ENCODE measurements around the gene NHS.
A peak's percentile ranks its signal among the peaks of the same experiment; 100 is the strongest.
"Not testable (repeated sequence)": the region's sequence is repeated elsewhere in the genome, so short reads cannot be mapped to it uniquely, and the experiment has no call there.

The NHS gene

DNA sequence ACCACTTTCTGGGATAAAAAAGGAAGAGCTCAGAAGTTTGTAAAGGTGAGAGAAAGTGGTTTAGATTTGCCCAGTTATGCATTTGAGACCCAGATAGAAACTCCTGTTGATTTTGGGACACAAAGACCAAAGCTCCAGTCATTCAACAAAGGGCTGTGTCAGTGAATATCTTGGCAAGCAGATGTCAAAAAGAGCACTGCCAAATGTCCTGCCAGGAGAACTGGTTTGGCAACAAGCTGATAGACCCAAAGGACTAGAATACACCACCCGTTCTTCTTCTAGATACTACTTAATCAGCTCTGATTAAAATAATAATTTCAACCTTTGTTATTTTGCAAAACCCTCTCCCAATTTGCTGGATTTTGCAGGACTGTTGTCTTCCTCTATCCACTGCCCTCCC is 121.4 kb downstream of the NHS start:
- no peak for DNase-seq (ENCODE audit: low spot score)

- no peak for DNase-seq (ENCODE audit: low spot score)
These were observed 122.2 kb downstream of the NHS start for GRCh38 chrX:17497193-17497592.

DNA sequence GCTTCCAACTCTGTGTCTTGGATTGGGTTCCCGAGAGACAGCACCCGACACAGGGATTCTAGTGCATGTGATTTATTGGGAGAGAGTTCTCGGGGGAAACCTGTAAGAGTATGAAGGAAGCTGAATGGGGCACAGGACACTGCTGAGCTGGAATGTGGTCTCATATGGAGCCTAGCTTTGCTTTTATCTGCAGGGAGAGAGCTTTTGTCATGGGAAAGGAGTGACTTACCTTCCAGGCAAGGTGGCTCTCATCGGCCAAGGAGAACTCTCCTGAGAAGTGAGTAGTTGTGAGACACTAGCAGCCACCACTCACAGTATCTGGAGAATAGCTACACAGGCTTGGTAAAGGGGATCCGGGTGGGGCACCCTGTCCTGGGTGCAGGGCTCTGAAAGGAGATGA is 124.5 kb downstream of the NHS start:
- DNase-seq (ENCODE audit: low spot score), result no peak

DNA sequence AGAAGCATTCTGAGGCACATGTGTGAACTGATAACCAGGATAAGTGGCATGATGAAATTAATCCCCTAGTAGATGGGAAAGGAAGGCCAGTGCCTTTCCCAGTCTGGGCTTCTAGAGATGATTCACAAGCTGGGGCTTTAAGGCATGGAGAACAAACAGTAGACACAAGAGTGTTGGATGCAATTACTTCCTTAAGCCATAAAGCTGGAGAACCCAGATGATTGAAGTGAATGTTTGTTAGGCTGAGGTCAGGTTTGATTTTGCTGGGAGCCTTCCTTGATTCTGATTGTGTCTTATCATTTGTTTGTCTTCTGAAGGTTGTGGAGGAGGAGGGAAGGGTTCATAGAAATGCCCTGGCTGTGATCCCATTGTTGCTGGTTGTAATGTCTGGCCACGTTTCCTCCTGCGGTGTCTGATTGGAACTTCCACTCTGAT is 125.2 kb downstream of the NHS start:
- no peak for DNase-seq (ENCODE audit: low spot score)

DNA sequence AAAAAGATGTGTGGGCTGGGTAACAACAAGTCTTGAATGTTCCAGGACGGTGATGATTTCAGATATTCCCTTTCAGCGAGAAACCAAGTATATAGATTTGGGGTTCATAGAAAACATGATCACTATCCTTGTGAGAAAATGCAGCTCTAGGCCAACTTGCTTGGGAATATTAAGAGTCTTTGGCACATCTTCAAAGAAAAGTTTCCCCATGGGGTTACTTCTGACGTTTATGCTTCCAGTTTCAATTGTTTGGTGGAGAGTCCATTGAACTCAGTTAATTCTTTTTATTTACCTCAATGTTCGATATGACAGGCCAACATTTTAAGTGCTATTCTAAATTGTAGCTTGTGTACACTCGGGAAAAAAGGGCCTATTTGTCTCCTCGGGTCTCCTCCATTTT is 126.7 kb downstream of the NHS start:
- DNase-seq (ENCODE audit: low spot score), result no peak

GRCh38 chrX:17506352-17506751 is 131.4 kb downstream of the NHS start:
- not testable (repeated sequence) for DNase-seq (ENCODE audit: low spot score)

- no peak for DNase-seq (ENCODE audit: low spot score)
These were observed 136.6 kb downstream of the NHS start for GRCh38 chrX:17511556-17511955.

- DNase-seq (ENCODE audit: low spot score), result no peak
These were observed 144.4 kb downstream of the NHS start for GRCh38 chrX:17519358-17519757.

GRCh38 chrX:17520016-17520615 is 145.1 kb downstream of the NHS start:
- DNase-seq (ENCODE audit: low spot score), result no peak

GRCh38 chrX:17521871-17522693 is 147.1 kb downstream of the NHS start:
- DNase-seq (ENCODE audit: low spot score), result peak; percentile 59

DNA sequence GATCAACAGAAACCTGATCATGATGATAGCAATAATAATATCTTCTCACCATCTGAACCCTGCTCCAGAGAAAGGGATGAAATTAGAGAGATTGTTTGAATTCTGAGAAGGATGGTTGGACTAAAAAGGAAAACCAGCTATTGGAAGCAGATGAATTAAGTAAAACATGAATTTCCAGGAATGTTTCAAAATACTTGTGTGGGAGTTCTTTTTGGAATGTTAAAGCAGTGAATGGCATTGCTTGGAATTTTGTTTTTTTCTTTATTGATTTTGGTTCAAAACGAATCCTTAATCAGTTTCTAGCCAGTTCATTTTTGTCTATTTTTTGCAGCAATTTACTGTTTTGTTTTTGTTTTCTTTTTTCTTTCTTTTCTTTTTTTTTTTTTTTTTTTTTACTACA is 150.3 kb downstream of the NHS start:
- no peak for DNase-seq (ENCODE audit: low spot score)

GRCh38 chrX:17525762-17526555 is 151.0 kb downstream of the NHS start:
- DNase-seq (ENCODE audit: low spot score), result no peak

GRCh38 chrX:17527135-17527701 is 152.2 kb downstream of the NHS start:
- no peak for DNase-seq (ENCODE audit: low spot score)

DNA sequence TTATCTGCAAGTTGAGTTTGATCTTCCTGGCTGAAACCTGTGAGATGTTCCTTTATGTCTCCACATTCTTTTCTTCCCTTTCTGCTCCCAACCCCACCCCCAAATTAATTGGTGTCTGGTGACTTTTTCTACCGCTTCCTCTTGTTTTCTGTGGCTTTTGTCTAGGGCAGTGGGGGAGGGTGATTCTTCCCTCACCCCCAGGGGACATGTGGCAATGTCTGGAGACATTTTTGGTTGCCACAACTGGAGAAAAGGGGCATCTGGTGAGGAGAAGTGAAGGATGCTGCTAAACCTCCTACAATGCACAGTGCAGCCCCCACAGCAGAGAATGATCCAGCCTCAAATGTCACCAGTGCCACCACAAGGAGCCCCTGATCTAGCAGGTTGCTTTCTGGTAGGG is 152.9 kb downstream of the NHS start:
- DNase-seq (ENCODE audit: low spot score), result no peak

- DNase-seq (ENCODE audit: low spot score), result no peak
These were observed 154.2 kb downstream of the NHS start for GRCh38 chrX:17529151-17529745.

GRCh38 chrX:17531500-17531899 is 156.5 kb downstream of the NHS start:
- DNase-seq (ENCODE audit: low spot score), result no peak

DNA sequence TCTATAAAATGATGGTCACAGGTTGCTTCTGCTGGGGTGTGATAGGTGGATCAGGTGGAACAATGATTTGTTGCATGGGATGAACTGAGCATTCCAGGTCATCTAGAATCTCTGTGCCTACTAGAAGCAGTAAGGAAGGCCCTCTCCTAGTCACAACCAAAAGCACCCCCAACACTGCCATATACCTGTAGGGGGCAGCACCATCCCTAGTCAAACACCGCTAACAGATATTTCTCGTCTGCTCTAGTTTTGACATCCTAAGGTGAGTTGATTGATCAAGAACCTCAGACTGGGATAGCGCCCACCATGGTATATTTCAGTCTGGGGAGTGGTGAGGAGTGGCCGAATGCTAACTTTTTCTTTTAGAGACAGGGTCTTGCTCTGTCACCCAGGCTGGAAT is 160.2 kb downstream of the NHS start:
- peak; percentile 49 for DNase-seq (ENCODE audit: low spot score)

DNA sequence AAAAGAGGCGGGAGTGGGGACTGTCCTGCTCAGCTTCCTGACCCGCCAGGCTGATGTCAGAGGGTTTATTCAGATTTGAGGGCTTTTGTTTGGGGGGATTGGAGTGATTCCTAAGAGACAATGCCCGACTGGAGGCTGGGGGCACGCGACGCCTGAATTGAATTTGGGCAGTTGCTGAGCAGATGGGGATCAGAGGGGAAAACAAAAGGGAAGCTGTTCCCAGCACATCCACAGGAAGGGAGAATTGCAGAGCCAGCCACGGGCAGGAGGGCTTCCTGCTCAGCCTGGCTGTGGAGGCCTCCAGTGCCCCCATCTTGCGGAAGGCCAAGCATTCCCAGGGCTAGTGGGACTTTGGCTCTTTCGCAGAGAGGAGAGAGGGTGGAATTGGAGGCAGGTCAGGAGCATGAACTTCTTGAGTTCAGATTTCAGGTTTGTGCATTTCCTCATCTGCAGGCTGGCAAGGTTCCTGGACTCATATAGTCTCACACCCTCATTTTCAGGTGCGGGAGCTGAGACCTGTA is 162.8 kb downstream of the NHS start:
- DNase-seq (ENCODE audit: low spot score), result no peak

GRCh38 chrX:17542123-17542522 is 167.1 kb downstream of the NHS start:
- DNase-seq (ENCODE audit: low spot score), result no peak

- DNase-seq (ENCODE audit: low spot score), result no peak
These were observed 169.8 kb downstream of the NHS start for GRCh38 chrX:17544821-17545220.

DNA sequence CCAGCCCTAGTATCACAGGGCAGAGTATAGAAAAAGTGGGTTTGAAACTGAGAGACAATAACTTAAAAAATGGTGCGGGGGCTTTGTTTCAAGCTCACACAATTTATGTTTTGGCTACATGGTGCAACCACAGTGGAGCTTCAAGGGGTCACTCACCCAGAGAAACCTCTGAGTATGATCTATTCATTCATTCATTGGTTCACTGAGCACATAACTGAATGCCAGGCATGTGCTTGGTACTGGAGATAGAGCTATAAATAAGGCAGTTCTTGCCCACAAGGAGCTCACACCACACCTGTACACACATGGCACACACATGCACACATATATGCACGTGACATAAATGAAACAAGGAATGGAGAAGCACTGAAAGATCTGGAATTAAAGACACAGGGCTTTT is 171.4 kb downstream of the NHS start:
- no peak for DNase-seq (ENCODE audit: low spot score)

- DNase-seq (ENCODE audit: low spot score), result no peak
These were observed 172.7 kb downstream of the NHS start for GRCh38 chrX:17547658-17548057.

All from D341Med (cell line).